Gastroesophageal sphincter (tissue), 3 donors: Measurements from ENCODE around the gene PRTFDC1.

ENCODE experiments used
- CTCF ChIP-seq, 4 experiments: fragments of 200-600 bp in 2 of 4; fragments of 450-650 bp in 2 of 4; sonication (generic) in 1 of 4; IDR thresholded peaks; one replicate each; pipeline ENCODE4 v1.5.1; 2017 to 2019; ENCODE audit warnings: antibody characterized with exemption in 4 of 4, mild to moderate bottlenecking in 2 of 4, moderate library complexity in 2 of 4
- POLR2A ChIP-seq, 2 donors: fragments of 450-650 bp; IDR thresholded peaks; one replicate each; pipeline ENCODE4 v1.6.1; 2017; ENCODE audit warnings: antibody characterized with exemption in 2 of 2, mild to moderate bottlenecking in 2 of 2, moderate library complexity in 1 of 2

GRCh38 chr10:24979685-24980084 lies 27.3 kb upstream of the PRTFDC1 start:
- no peak for TF ChIP-seq CTCF (IDR thresholded peaks at IDR 0.05)
- TF ChIP-seq POLR2A (IDR thresholded peaks at IDR 0.05) = no peak
